GM19463 (cell line): Measurements from ENCODE around the gene SNX14.
"Not testable (repeated sequence)": the region's sequence is repeated elsewhere in the genome, so short reads cannot be mapped to it uniquely, and the experiment has no call there.

Experiments
- ATAC-seq: cut with Tn5 transposase; IDR thresholded peaks from one replicate; pipeline ENCODE4 v1.9.1; 2021; ENCODE audit warnings: mild to moderate bottlenecking, moderate library complexity; ENCODE audit not compliant: unreplicated experiment

The SNX14 gene

GRCh38 chr6:85593438-85594196 lies at the start of gene SNX14:
Gene SNX14 (minus strand): TSS chr6:85593858. CDS start chr6:85593718, 140 bp downstream.
- ATAC-seq = peak; percentile 84

GRCh38 chr6:85642774-85643536 lies 49.3 kb upstream of the SNX14 start, which contains the start of gene SYNCRIP:
Gene SYNCRIP (minus strand): TSS chr6:85642886. CDS start chr6:85641439, 1,447 bp downstream.
- peak; percentile 67 for ATAC-seq

- no peak for ATAC-seq
Observed at GRCh38 chr6:85641897-85642773, 48.5 kb upstream of the SNX14 start.

- ATAC-seq = no peak
Observed at GRCh38 chr6:85641522-85641896, 47.9 kb upstream of the SNX14 start.

- no peak for ATAC-seq
Observed at GRCh38 chr6:85640821-85641220, 47.2 kb upstream of the SNX14 start.

- no peak for ATAC-seq
Observed at GRCh38 chr6:85637579-85637978, 43.9 kb upstream of the SNX14 start.

- no peak for ATAC-seq
Observed at GRCh38 chr6:85632164-85632942, 38.7 kb upstream of the SNX14 start.

- ATAC-seq = not testable (repeated sequence)
Observed at GRCh38 chr6:85631117-85631516, 37.5 kb upstream of the SNX14 start.

GRCh38 chr6:85628353-85628752 lies 34.7 kb upstream of the SNX14 start:
- ATAC-seq = no peak

GRCh38 chr6:85620308-85620707 lies 26.6 kb upstream of the SNX14 start:
- no peak for ATAC-seq

- ATAC-seq = no peak
Observed at GRCh38 chr6:85614780-85615179, 21.1 kb upstream of the SNX14 start.

- ATAC-seq = no peak
Observed at GRCh38 chr6:85612690-85613474, 19.2 kb upstream of the SNX14 start.

GRCh38 chr6:85610182-85610895 lies 16.7 kb upstream of the SNX14 start:
- ATAC-seq = no peak

GRCh38 chr6:85602100-85602499 lies 8.4 kb upstream of the SNX14 start:
- ATAC-seq = no peak

GRCh38 chr6:85600713-85601313 lies 7.2 kb upstream of the SNX14 start:
- no peak for ATAC-seq

GRCh38 chr6:85594197-85594930 lies 706 bp upstream of the SNX14 start:
- peak; percentile 2 for ATAC-seq

- no peak for ATAC-seq
Observed at GRCh38 chr6:85592033-85592432, 1.6 kb downstream of the SNX14 start.

GRCh38 chr6:85591207-85591606 lies 2.5 kb downstream of the SNX14 start:
- no peak for ATAC-seq
